HG03103 (cell line): Measurements from ENCODE around the gene ZNF22.

Experiments used
- ATAC-seq: cut with Tn5 transposase; IDR thresholded peaks from one replicate; pipeline ENCODE4 v1.9.1; 2021; ENCODE audit warnings: low read depth; ENCODE audit not compliant: unreplicated experiment

The ZNF22 gene

GRCh38 chr10:44975431-44976331 is 25.0 kb upstream of the ZNF22 start:
- no peak for ATAC-seq

GRCh38 chr10:44976352-44977198 is 24.1 kb upstream of the ZNF22 start:
- no peak for ATAC-seq

GRCh38 chr10:44977287-44978212 is 23.2 kb upstream of the ZNF22 start:
- no peak for ATAC-seq

- ATAC-seq, result no peak
Observed at GRCh38 chr10:44978213-44978569, 22.5 kb upstream of the ZNF22 start.

GRCh38 chr10:44978570-44979280 is 22.0 kb upstream of the ZNF22 start, which contains the start of gene DEPP1:
Gene DEPP1 (minus strand): TSS chr10:44978809. CDS start chr10:44978030, 779 bp downstream.
- ATAC-seq, result no peak

GRCh38 chr10:44979281-44980191 is 21.2 kb upstream of the ZNF22 start:
- no peak for ATAC-seq

GRCh38 chr10:44980309-44981171 is 20.2 kb upstream of the ZNF22 start:
- no peak for ATAC-seq

- peak; percentile 76 for ATAC-seq
Observed at GRCh38 chr10:44981172-44982113, 19.3 kb upstream of the ZNF22 start.

GRCh38 chr10:44982114-44982460 is 18.6 kb upstream of the ZNF22 start:
- ATAC-seq, result no peak

GRCh38 chr10:44982496-44982895 is 18.2 kb upstream of the ZNF22 start:
- ATAC-seq, result no peak

GRCh38 chr10:44983066-44983894 is 17.4 kb upstream of the ZNF22 start:
- ATAC-seq, result no peak

GRCh38 chr10:44983895-44984278 is 16.8 kb upstream of the ZNF22 start:
- ATAC-seq, result no peak

- no peak for ATAC-seq
Observed at GRCh38 chr10:44984671-44985101, 16.0 kb upstream of the ZNF22 start.

- no peak for ATAC-seq
Observed at GRCh38 chr10:44985175-44985681, 15.5 kb upstream of the ZNF22 start.

GRCh38 chr10:44986179-44986578 is 14.5 kb upstream of the ZNF22 start:
- ATAC-seq, result no peak

GRCh38 chr10:44986670-44987069 is 14.1 kb upstream of the ZNF22 start:
- no peak for ATAC-seq
